Smooth muscle cell (in vitro differentiated cells): ENCODE data around the gene CACNG6. TPM values are rescaled to one million over a fixed set of nuclear protein-coding genes. Genes with fewer than 3 reads are reported as not detected.

Experiments used
- DNase-seq: peaks from one replicate; lab custom pipeline; 2025; ENCODE audit not compliant: unreplicated experiment; lab: John Stamatoyannopoulos, UW
- H2AFZ ChIP-seq: fragments of 200-600 bp; sonication (generic); 2 replicates; pipeline ENCODE4 v1.6.0; 2016; ENCODE audit warnings: antibody characterized with exemption, low read depth, mild to moderate bottlenecking
- H3F3A ChIP-seq: fragments of 200-600 bp; sonication (generic); 2 replicates; pipeline ENCODE4 v1.6.0; 2017; ENCODE audit warnings: antibody characterized with exemption, low read depth
- H3K27ac ChIP-seq: fragments of 200-600 bp; sonication (generic); 2 replicates; pipeline ENCODE4 v1.5.1; 2016; ENCODE audit warnings: low read depth, mild to moderate bottlenecking
- H3K27me3 ChIP-seq: fragments of 200-600 bp; sonication (generic); 2 replicates; pipeline ENCODE4 v1.6.1; 2016; ENCODE audit warnings: low read depth, mild to moderate bottlenecking
- H3K36me3 ChIP-seq: fragments of 200-600 bp; sonication (generic); 2 replicates; pipeline ENCODE4 v1.5.1; 2016; ENCODE audit warnings: low read depth
- H3K4me1 ChIP-seq: fragments of 200-600 bp; sonication (generic); 2 replicates; pipeline ENCODE4 v1.5.1; 2016; ENCODE audit warnings: low read depth
- H3K4me2 ChIP-seq: fragments of 200-600 bp; sonication (generic); 2 replicates; pipeline ENCODE4 v1.6.0; 2016; ENCODE audit warnings: mild to moderate bottlenecking
- H3K4me3 ChIP-seq: fragments of 200-600 bp; sonication (generic); 2 replicates; pipeline ENCODE4 v1.5.1; 2016; ENCODE audit warnings: mild to moderate bottlenecking
- H3K79me2 ChIP-seq: fragments of 200-600 bp; sonication (generic); 2 replicates; pipeline ENCODE4 v1.6.0; 2016; ENCODE audit warnings: low read depth, mild to moderate bottlenecking
- H3K9ac ChIP-seq: fragments of 200-600 bp; sonication (generic); 2 replicates; pipeline ENCODE4 v1.6.0; 2016; ENCODE audit warnings: low read depth
- H3K9me3 ChIP-seq: fragments of 200-600 bp; sonication (generic); replicated peaks from 2 replicates; pipeline ENCODE4 v1.5.1; 2016; ENCODE audit warnings: low read depth
- H4K20me1 ChIP-seq: fragments of 200-600 bp; sonication (generic); 2 replicates; pipeline ENCODE4 v1.6.0; 2016; ENCODE audit warnings: low read depth
- CTCF ChIP-seq: fragments of 200-600 bp; sonication (generic); IDR thresholded peaks from 2 replicates; pipeline ENCODE4 v1.5.1; 2017; ENCODE audit warnings: borderline replicate concordance, mild to moderate bottlenecking, antibody characterized with exemption; ENCODE audit not compliant: insufficient read depth, poor library complexity, severe bottlenecking
- whole genome bisulfite sequencing: methylation state at CpG from one replicate; pipeline ENCODE4 v1.1.7; 2016; ENCODE audit warnings: low lambda C conversion rate; 5-methylcytosine and 5-hydroxymethylcytosine counted together
- polyA plus RNA-seq: library from polyadenylated mRNA; unstranded; fragments of >200 nt; fragmentation: Nextera tagmentation; extraction: Ambion mirVana; gene quantifications from 2 replicates; pipeline ENCODE4 v1.2.1, GENCODE V29; 2016
- total RNA-seq: library from RNA; depleted of rRNA; stranded (reverse); fragments of >200 nt; gene quantifications from 2 replicates; pipeline ENCODE4 v1.2.3, GENCODE V29; 2014

CACNG6 gene
- total and polyA plus RNA-seq, 2 experiments from 2014 or later, result 0.13 TPM; not detected in 1

DNA sequence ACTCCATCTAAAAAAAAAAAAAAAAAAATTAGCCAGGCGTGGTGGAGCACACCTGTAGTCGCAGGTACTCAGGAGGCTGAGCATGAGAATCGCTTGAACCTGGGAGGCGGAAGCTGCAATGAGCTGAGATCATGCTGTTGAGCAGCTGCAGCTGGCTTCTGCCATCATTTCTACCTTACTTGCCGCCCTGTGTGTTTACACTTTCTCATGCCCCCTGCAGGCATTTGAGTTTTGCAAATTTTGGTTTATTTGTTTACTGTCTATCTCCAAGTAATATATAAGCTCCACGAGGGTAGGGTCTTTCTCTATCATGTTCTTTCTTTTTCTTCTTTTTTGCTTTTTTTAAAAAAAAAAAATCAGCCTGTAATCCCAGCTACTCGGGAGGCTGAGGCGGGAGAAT lies 18.0 kb downstream of the CACNG6 start:
- no peaks in the 10 kb centered on the region for H3F3A ChIP-seq
- H3K9ac ChIP-seq, result no peak overlapping the region
- H3K9me3 ChIP-seq, result no peaks in the 10 kb centered on the region
- H3K36me3 ChIP-seq, result no peaks in the 10 kb centered on the region
- 93% methylated on average over 8 of the region's 8 CpGs for WGBS
- no peak overlapping the region for H3K4me2 ChIP-seq
- TF ChIP-seq CTCF, result no peak
- no peak overlapping the region for H3K27ac ChIP-seq
- no peaks in the 10 kb centered on the region for H3K79me2 ChIP-seq
- H4K20me1 ChIP-seq, result no peaks in the 10 kb centered on the region
- DNase-seq, result no peak
- H3K4me3 ChIP-seq, result no peak overlapping the region
- no peak overlapping the region for H2AFZ ChIP-seq
- H3K4me1 ChIP-seq, result no peaks in the 10 kb centered on the region
- no peaks in the 10 kb centered on the region for H3K27me3 ChIP-seq

GRCh38 chr19:54010474-54010873 lies 19.0 kb downstream of the CACNG6 start:
- no peak overlapping the region for H3K27ac ChIP-seq
- no peak for TF ChIP-seq CTCF
- no peak overlapping the region for H3K9ac ChIP-seq
- no peaks in the 10 kb centered on the region for H3K4me1 ChIP-seq
- no peak overlapping the region for H3K4me3 ChIP-seq
- no peak overlapping the region for H2AFZ ChIP-seq
- H3K79me2 ChIP-seq, result no peaks in the 10 kb centered on the region
- H3K36me3 ChIP-seq, result no peaks in the 10 kb centered on the region
- DNase-seq, result no peak
- no peaks in the 10 kb centered on the region for H3F3A ChIP-seq
- no peaks in the 10 kb centered on the region for H4K20me1 ChIP-seq
- H3K4me2 ChIP-seq, result no peak overlapping the region
- 96% methylated on average over 6 of the region's 6 CpGs for WGBS
- H3K9me3 ChIP-seq, result no peaks in the 10 kb centered on the region
- no peaks in the 10 kb centered on the region for H3K27me3 ChIP-seq

- no peaks in the 10 kb centered on the region for H3K4me1 ChIP-seq
- no peaks in the 10 kb centered on the region for H4K20me1 ChIP-seq
- H3F3A ChIP-seq, result no peaks in the 10 kb centered on the region
- H3K27ac ChIP-seq, result no peak overlapping the region
- H3K4me3 ChIP-seq, result no peak overlapping the region
- WGBS, result 61% methylated on average over 30 of the region's 36 CpGs
- no peaks in the 10 kb centered on the region for H3K27me3 ChIP-seq
- no peak for TF ChIP-seq CTCF
- no peaks in the 10 kb centered on the region for H3K36me3 ChIP-seq
- H3K79me2 ChIP-seq, result no peaks in the 10 kb centered on the region
- H3K9me3 ChIP-seq, result no peaks in the 10 kb centered on the region
- DNase-seq, result no peak
- no peak overlapping the region for H2AFZ ChIP-seq
- no peak overlapping the region for H3K4me2 ChIP-seq
- H3K9ac ChIP-seq, result no peak overlapping the region
Measured at GRCh38 chr19:54011507-54012211, 20.2 kb downstream of the CACNG6 start.

- no peak for DNase-seq
- H3K27me3 ChIP-seq, result no peaks in the 10 kb centered on the region
- no peak for TF ChIP-seq CTCF
Measured at GRCh38 chr19:54013866-54014265, 22.4 kb downstream of the CACNG6 start.

More at GRCh38 chr19:54013866-54014265, 22.4 kb downstream of the CACNG6 start:
- Histone ChIP-seq H4K20me1 (no peaks in the 10 kb centered on the region), H3K79me2 (no peaks in the 10 kb centered on the region), H3F3A (no peaks in the 10 kb centered on the region), H2AFZ (no peak overlapping the region), H3K27ac (no peak overlapping the region), H3K4me1 (no peaks in the 10 kb centered on the region), H3K4me2 (no peak overlapping the region), H3K4me3 (no peak overlapping the region), H3K36me3 (no peaks in the 10 kb centered on the region), H3K9me3 (no peaks in the 10 kb centered on the region), H3K9ac (no peak overlapping the region)
- WGBS, result 96% methylated on average over 8 of the region's 8 CpGs
